HG03520 (cell line): ENCODE results near the gene HGFAC.

Experiments
- ATAC-seq: cut with Tn5 transposase; IDR thresholded peaks from one replicate; pipeline ENCODE4 v1.9.1; 2021; ENCODE audit warnings: mild to moderate bottlenecking, moderate library complexity; ENCODE audit not compliant: unreplicated experiment

Gene HGFAC

DNA sequence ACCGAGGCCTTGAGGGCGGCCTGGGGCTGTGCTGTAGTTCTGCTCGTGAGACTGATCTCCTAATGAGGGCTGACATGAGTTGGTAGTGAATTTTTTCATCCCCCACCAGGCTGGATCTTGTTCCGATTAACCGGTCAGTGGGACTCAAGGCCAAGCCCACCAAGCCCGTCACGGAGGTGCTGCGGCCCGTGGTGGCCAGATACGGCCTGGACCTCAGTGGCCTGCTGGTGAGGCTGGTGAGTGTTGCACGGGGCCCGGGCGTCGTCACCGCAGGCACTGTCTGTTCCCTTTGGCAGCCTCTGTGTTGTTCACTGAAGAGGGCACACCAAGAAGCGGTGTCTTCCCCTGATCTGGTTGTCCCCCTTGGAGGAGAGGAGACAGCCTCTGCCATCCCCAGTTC, 18.4 kb upstream of the HGFAC start:
- ATAC-seq: no peak

DNA sequence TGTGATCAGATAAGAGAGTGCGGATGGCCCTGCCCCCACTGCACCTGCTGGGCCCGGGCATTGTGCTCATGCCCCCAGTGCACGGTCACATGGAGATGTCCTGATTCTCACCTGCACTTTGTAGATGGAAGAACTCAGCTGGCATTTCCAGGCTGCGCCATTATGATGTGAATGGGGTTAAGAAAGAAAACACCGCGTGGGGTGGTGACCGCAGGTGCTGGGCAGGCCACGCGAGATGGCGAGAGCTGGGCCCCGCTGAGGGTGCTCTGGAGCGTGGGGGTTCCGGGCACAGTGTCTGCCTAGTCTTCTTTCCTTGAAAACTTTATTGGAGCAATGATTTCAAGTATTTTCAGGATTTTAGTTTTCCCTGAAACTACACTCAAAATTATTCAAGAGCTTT, 17.8 kb upstream of the HGFAC start:
- ATAC-seq: no peak

DNA sequence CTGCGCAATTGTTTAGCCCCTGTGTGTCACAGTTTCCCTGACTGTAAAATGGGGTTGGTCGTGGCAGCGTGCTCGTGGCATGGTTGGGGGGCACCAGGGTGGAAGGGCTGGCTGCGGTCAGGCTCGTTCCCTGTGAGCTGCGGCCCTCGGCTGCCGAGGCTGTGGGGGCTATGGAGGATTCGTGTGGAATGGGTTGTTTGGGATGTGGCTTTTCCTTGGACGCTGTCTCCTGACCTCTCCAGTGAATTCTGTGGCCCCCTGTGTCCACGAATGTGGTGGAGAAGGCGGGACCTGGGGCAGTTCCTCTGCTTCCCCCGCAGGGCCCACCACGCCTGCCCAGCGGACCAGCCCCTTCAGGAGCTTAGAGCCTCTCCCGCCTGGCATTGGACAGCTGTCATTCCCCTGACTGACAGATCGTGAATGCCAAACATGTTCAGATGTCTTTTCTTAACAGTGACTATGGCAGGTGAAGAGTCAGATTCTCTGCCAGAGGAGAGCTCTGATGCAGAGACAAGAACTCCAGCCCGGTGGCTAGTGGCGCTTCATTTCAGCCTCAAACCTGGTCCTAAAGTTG, 17.2 kb upstream of the HGFAC start:
- ATAC-seq: no peak

DNA sequence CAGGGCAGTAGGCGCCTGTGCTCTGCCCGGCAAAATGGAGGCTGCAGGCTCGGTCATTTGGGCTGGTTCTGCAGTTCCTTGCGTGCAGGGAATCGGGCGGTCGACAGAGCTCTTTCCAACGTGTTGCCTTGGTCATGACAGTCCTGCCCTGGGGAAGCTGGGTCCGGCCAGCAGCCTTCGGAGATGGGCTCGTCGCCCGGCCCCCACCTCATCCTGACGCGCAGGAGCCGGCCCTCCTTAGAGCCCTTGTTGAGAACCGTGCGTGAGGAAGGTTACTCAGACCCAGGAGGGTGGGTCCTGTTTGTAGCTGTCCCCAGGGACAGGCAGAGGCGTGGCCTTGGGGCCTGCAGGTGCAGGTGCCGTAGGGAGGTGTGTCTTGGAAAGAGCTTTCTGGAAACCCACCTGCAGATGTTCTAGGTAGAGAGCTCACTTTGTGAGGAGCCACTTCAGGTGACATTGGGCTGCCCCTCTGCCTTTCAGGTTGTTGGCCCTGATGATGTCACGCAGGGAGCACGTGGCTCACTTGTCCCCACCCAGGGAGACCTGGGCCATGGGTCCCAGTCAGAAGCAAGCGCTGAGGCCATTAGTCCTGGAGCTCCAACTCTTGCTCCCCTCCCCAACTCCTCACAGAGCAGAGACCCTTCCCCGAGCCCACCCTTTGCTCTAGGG, 15.2 kb upstream of the HGFAC start:
- ATAC-seq: no peak

DNA sequence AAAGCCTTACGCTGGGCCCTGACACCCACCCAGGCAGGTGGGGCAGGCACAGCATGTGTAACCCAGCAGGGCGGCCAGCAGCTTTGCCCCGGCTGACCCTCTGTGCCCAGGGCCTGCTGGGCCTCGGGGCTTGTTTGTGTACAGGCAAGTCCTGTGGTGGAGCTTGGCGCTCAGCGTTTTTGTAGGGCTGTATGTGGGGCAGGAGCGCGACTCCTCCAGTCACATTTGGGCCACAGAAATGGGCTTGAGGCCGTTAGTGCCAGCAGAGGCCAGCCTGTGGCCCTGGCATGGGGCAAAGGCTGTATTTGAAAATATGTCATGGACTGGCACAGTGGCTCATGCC, 14.7 kb upstream of the HGFAC start:
- no peak for ATAC-seq

DNA sequence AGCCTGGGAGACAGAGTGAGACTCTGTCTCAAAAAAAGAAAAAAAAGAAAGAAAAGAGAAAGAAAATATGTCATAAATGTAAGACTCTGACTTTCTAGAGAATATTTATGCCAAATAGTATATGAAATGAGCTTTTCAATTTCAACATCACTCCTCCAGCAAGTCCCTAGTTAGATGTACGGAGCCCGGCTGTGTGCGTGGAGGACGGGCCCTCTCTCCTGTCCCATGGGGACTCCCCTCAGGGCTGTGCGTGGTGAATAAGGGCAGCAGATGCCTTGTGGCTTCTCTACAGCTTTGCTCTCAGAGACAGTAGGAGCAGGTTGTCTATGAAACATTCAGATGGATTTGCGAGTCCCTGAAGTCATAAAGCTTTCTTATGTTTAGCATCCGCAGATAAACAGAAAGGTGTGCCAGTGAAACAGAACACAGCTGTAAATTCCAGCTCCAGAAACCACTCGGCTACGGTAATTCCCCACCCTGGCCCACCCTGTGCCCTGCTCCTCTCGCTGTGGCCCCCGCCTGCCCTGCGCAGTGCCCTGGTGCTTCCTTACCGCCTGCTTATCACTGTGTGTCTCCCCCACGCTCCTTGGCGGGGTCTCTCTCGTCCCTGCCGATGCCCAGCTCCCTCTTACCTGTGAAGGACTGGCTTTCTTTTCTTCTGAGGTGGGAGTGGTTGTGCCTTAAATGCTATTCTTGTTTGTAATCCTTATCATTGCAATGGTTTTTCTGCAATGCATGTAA, 13.9 kb upstream of the HGFAC start:
- ATAC-seq: no peak

DNA sequence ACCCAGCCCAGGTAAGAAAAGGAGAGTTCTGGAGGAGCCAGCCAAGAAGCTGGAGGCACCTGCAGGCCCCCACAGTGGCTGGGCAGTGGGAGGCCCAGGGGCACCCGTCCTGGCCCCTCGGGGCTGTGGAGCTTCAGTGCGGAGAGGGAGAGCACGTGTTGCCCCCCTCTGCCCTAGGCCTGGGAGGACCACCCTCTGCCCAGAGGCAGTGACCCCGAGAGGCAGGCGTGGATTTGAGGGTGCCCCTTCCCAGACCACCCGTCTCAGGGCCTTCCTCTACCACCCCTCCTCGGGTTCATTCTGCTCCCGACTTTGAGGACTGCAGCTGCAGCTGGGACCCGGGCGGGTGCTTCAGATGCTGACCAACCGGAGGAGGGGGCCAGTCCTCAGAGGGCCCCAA, 12.1 kb upstream of the HGFAC start:
- ATAC-seq: no peak

DNA sequence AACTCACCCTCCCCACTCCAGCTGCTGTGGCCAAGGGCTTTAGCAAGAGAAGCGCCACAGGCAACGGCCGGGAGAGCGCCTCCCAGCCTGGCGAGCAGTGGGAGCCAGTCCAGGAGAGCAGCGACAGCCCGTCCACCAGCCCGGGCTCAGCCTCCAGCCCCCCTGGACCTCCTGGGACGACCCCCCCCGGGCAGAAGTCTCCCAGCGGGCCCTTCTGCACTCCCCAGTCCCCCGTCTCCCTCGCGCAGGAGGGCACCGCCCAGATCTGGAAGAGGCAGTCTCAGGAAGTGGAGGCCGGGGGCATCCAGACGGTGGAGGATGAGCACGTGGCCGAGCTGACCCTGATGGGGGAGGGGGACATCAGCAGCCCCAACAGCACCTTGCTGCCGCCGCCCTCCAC, 11.2 kb upstream of the HGFAC start:
- no peak for ATAC-seq

DNA sequence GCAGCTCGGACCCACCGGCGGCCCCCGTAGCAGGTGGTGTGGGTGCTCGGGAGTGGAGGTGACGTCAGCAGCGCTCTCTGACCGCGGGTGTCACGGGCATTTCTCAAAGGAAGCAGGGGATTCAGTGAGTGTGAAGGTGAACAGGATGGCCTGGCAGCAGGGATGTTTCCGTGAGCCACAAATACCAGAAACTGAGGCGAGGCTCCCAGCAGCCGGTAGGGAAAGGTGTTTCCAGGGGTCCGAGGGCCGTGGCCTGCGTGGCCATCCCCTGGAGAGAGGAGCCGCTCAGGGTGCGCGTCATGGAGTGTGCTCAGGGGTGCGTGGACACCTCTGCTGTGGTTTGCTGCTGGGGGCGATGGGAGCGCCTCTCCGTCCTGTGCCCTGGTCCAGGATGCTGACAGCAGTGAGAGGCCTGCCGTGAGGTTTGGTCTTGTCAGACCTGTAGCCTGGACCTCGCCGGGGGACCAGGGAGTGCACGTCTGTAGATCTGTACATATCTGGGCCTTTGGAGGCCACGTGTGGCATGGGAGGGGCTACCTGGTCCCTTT, 10.2 kb upstream of the HGFAC start:
- no peak for ATAC-seq

DNA sequence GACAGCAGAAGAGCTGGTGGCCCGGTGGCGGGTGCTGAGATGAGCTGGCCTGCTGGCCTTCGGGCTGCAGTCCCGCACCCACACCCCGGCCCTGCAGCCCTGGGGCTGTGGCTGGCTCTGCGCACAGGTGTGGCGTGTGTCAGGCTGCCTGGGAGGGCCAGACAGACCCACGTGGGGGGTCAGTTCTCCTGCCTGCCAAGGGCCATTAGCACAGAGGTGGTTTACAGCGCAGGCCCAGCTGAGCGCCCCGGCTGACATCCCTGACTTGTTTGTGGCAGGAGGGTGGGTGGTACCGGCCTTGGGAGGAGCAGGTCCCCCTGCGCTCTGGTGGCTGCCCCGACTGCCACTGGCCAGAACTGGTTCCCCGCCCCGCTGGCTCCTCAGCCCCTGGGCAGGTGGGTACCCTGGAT, 9.4 kb upstream of the HGFAC start:
- ATAC-seq: no peak

DNA sequence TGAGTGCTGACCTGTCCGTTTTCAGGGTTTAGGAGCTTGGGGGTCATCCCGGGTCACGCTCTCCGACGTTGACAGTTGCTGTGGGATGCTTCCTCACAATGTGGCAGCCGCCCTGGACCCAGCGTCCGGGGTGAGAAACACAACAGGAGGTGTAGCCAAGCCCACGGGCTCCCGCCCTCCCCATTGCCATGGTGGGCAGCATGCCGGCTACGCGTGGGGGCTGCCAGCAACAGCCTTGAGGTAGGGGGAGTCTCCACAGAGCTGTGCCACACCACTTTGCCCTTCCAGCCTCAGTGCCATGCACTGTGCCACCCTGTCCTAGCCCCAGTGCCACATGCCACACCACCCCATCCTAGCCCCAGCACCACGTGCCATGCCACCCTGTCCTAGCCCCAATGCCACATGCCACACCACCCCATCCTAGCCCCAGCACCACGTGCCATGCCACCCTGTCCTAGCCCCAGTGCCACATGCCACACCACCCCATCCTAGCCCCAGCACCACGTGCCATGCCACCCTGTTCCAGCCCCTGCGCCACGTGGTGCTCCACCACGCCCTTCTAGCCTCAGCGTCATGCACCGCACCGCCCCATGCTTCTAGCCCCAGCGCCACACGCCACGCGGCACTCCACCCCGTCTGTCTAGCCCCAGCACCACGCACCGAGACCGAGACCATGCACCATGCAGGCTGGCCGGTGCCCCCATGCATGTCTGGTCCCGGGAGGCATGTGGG, 8.5 kb upstream of the HGFAC start:
- no peak for ATAC-seq

DNA sequence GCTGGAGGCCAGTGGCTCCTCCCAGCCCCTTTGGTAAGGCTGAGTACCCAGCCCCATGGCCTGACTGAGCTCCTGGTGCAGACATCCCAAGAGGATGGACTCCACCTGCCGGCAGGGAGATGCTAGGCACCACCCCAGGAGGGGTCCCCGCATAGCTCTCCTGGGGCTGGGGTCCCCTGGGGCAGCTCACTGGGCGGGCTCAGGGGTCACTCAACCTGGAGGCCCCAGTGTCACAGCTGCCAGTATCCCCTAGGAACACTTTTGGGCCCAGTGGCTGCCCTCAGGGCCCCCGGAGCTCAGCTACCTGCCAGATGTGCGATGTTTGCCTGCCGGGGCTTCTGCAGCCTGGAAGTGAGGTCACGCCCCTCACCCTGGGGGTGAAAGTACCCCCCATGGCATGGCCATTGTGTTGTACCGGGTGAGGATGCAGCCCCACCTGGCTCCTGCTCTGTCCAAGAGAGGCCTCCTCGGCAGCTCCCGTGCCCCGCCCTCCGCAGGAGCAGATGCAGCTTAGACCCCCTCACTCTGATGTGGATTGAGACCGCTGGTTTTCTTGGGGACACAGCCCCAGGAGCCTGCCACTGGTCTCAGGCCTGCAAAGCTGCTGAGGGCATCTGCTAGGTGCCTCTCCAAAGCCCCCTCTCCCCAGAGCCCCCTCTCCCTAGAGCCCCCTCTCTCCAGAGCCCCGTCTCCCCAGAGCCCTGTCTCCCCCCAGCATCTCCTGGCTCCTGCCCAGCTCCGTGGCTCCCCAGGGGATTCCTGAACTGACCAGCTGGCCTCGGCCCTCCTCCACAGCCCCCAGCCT, 6.7 kb upstream of the HGFAC start:
- no peak for ATAC-seq

DNA sequence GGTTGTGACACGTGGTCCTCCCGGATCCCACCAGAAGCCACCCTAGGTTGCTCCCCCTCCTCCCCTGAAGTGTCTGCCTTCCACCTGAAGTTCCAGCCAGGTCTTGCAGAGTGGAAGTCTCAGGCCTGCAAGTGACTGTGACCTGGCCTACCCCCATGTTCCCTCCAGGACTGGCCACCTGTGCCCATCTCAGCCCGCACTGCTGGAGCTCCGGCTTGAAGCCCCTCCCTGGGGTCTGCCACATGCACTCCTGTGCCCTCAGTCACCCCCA, 6.1 kb upstream of the HGFAC start:
- no peak for ATAC-seq

DNA sequence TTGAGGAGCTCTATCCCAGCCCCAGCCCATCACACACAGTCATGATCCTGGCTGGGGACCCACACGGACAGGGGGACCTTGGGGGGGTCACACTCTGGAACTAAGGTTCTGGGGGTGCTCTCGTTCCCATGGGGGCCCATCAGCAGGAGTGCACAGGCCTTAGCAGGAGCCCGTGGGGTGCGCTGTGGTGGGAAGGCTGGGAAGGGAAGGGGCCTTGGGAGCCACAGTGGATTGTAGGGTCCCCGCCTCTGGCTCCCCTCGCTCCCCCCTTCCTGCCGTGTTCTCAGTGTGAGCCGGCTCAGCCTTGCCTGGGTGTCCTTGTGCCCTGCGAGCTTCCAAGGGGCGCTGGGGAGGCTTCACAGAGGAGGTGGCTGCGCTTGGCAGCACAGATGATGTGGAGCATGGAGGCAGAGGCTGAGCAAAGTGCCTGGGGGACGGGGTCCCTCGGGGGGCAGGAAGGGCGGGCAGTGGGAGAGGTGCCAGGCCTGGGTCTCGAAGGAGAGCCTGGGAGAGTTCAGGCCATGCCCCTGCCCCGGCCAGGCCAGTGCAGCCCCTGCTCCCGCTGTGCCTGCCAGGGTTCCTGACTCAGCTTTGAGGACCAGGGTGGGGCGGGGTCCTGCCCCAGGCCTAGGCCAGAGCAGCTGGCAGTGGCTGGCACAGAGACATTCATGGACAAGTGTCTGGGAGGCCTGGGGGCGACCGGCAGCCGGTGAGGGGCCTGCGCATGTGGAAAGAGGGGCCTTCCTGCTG, 5.5 kb upstream of the HGFAC start:
- no peak for ATAC-seq

DNA sequence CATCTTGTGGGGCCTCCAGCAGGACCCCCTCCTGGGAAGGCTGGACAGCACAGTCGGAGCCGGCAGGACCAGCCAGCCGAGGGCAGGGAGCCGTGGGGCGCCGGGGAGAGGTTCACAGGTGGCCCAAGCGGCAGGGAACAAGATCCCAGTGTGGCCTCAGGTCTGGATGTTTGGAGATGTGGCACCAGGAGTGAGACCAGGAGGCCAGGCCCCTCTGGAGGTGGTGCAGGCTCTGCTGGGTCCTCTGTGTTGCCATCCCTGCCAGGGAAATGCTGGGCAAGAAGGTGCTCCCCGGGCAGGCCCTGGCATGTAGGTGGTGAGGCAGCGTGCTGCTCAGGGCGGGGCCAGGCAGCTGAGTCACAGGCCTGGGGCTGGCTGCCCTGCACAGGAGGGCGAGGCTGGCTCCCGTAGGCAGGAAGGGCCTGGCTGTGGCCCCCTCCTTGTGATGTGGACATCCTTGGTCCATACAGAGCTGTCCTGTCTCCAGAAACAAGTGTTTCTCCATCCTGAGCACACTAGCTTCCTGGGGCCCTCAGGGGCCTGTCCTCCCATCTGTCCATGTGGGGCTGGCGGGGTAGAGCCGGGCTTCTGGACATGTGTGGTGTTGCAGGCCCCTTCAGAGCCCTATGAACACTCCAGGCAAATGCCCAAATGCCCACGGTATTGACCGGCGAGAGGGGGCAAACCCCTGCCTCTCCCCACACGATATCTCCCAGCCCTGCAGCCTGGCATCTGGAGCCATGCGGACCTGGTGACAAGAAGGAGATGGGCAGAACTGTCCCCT, 4.8 kb upstream of the HGFAC start:
- no peak for ATAC-seq

DNA sequence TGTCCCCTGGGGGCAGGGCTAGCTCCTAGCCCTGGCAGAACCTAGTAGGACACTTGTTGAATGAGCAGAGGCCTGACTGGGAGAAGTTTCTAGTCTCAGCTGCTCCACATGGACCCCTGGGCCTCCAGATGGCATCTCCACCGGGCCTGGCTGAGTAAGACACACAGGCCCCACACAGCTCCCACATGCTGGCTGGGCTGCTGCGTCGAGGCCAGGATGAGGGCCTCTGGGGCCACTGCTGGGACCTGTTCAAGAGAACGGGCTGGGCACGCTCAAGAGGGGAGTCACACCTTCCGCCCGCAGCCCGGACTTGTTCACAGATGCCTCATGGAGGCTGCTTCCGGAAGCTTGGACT, 4.2 kb upstream of the HGFAC start:
- no peak for ATAC-seq

DNA sequence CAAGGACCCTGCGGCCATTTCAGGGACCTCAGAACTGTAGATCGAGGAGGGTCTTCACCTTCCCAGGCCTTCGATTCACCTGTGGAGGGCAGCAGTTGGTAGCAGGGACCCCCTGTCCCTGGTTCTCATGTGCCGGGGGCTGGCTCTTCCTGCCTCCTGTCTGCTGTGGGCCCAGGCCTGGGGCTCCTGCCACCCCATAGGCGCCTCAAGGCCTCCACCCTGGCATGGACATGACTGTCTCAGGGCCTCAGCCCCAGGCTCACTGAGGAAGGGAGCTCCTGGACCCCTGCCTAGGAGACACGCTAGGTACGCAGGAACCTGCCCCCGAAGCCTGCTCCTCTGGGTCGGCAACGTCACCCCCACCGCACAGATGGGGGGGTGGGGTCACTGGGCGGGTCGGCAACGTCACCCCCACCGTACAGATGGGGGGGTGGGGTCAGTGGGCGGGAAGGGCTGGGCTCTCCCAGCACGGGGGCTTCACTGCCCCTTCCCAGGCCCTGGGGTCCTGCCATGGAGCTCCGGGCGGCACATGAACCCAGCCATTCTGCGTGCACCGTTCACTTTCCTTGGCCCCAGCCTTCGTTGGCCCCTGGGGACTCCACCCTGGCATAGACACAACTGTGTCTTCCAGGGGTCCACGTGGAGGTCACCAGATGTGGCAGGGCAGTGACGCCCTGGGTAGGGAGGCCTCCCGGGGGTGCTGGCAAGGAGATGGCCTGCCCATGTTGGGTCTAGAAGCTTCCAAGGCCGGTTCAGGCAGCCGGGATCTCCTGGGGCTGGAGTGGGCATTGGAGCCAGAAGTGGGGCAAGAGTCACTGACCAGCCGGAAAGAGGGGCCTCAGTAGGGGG, 3.5 kb upstream of the HGFAC start:
- ATAC-seq: no peak

DNA sequence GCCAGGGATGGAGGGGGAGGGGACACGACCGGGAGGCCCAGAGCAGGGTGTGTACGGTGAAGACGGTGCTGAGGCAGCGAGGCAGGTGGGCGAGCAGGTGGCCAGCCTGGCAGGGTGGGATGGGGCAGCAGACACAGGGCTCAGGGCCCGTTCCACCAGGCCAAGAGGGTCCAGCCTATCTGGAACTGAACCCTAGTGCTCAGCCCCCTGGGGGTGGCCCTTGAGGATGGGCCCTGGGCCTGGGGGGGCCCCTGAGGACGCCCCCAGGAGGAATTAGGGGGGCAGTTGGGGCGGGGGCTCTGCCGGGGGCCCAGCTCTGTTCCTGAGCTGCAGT, 3.0 kb upstream of the HGFAC start:
- no peak for ATAC-seq

DNA sequence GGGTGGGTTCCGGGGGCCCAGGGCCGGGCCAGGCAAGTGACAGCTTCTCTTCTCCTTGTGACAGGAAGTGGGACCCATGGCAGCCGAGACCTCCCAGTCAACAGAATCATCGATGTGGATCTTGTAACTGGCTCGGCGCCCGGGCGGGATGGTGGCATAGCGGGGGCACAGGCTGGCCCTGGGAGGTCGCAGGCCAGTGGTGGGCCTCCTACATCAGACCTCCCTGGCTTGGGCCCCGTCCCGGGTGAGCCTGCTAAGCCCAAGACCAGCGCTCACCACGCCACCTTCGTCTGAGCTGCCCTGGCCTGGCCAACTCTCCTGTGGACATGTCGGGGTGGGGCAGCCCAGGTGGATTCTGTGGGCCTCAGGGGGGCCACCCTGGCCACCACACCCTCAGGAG, 2.4 kb upstream of the HGFAC start:
- ATAC-seq: no peak
